PC-9 (cell line): Measurements from ENCODE around the gene ZNF552.
"Not testable (repeated sequence)": the region's sequence is repeated elsewhere in the genome, so short reads cannot be mapped to it uniquely, and the experiment has no call there.

Experiments used
- CTCF ChIP-seq: fragments of 200-600 bp; sonication (generic); conservative IDR thresholded peaks from 2 replicates; pipeline ENCODE4 v1.6.1; 2017; ENCODE audit warnings: mixed run types, antibody characterized with exemption, mild to moderate bottlenecking, moderate library complexity
- EZH2 ChIP-seq: fragments of 200-600 bp; sonication (generic); IDR thresholded peaks from 2 replicates; pipeline ENCODE4 v1.8.0; 2017; ENCODE audit warnings: antibody characterized with exemption, low read depth

- TF ChIP-seq EZH2, CTCF: not testable (repeated sequence)
These were observed 24.0 kb upstream of the ZNF552 start for GRCh38 chr19:57838622-57839191.
